ENCODE measurements around the gene HAUS7.

DNA sequence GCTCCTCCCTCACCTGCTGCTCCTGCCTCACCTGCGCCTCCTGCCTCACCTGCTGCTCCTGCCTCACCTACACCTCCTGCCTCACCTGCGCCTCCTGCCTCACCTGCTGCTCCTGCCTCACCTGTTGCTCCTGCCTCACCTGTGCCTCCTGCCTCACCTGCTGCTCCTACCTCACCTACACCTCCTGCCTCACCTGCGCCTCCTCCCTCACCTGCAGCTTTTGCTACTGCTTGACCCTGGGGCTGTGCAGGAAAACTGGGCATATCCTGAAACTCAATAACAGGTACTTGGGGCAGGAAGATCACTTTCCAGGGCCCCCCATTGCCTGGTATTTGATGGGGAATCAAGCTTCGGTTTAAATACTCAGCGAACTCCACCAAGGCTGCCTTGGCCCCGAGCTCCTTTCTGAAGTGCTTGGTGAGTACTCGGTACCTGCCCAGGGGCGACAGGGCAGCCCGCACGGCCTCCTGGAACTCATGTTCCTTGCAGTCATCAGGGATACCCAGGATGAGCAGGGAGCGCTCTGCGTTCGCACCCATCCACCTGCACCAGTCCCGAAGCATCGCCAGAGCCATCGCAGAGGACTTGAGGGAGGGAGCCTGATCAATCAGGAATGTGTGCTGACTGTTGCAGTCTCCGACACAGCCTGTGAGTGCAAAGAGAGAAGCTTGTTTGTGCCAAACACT lies 72.0 kb downstream of the HAUS7 start:
- TF ChIP-seq, protein P1, sequence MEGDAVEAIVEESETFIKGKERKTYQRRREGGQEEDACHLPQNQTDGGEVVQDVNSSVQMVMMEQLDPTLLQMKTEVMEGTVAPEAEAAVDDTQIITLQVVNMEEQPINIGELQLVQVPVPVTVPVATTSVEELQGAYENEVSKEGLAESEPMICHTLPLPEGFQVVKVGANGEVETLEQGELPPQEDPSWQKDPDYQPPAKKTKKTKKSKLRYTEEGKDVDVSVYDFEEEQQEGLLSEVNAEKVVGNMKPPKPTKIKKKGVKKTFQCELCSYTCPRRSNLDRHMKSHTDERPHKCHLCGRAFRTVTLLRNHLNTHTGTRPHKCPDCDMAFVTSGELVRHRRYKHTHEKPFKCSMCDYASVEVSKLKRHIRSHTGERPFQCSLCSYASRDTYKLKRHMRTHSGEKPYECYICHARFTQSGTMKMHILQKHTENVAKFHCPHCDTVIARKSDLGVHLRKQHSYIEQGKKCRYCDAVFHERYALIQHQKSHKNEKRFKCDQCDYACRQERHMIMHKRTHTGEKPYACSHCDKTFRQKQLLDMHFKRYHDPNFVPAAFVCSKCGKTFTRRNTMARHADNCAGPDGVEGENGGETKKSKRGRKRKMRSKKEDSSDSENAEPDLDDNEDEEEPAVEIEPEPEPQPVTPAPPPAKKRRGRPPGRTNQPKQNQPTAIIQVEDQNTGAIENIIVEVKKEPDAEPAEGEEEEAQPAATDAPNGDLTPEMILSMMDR (IDR thresholded peaks at IDR 0.05) = no peak
- TF ChIP-seq POLR2AphosphoS5 (IDR thresholded peaks at IDR 0.05) (no peak), POLR2A (IDR thresholded peaks at IDR 0.05) (no peak), EP300 (IDR thresholded peaks at IDR 0.05) (no peak)
